Cardiac fibroblast (primary cell): ENCODE results near the gene MED12L.

Source experiments
- DNase-seq, 2 donors: peaks; one replicate each; pipeline versions ENCODE4 v3.0.0 to v3.0.0-alpha.2; 2010; ENCODE audit warnings: low read depth in 2 of 2
- H3K4me3 ChIP-seq, 2 donors: replicated peaks in 1 of 2; 1 replicate in 1 of 2; 2 replicates in 1 of 2; pipeline ENCODE4 v1.5.1; 2011; ENCODE audit warnings: low read depth in 2 of 2, low read length in 2 of 2, mild to moderate bottlenecking in 2 of 2, moderate library complexity in 1 of 2
- CTCF ChIP-seq: IDR thresholded peaks from one replicate; pipeline ENCODE4 v1.5.1; 2011; ENCODE audit warnings: low read depth, mild to moderate bottlenecking, low read length, inconsistent platforms

MED12L gene

GRCh38 chr3:151130428-151130827 lies 45.0 kb downstream of the MED12L start:
- no peak overlapping the region for H3K4me3 ChIP-seq
- no peak for DNase-seq
- no peak for TF ChIP-seq CTCF

- no peak for TF ChIP-seq CTCF
- H3K4me3 ChIP-seq, result no peak overlapping the region
- DNase-seq, result no peak
Measured at GRCh38 chr3:151133175-151133574, 47.7 kb downstream of the MED12L start.

DNA sequence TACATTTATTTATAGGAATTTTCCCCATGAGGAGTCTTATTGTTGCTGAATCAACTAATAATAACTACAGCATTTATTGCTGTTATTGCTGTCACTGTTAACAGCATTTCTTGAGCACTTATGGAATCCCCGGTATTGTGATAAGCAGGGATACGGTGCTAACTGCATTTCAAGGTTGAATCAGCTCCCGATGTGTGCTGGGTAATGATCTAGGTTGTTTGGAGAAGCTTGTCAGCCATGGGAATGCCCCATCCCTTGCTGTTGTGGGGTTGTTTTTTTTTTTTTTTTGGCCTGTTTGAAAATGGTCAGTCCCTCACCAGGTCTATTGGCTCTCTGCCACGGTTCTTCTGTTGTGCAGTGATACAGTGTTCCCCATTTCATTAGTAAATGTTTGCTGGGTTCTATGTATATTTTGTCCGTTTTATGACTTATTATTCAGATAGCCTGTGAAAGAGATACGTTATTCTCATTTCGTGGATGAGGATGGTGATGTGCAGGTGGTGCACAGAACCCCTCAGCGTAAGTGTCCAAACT lies 48.5 kb downstream of the MED12L start:
- TF ChIP-seq CTCF, result no peak
- no peak for DNase-seq

GRCh38 chr3:151135541-151136337 lies 50.3 kb downstream of the MED12L start:
- DNase-seq, result no peak
- TF ChIP-seq CTCF, result no peak
- H3K4me3 ChIP-seq, result no peak overlapping the region

More for the DNA sequence above, 48.5 kb downstream of the MED12L start:
- no peak overlapping the region for H3K4me3 ChIP-seq

DNA sequence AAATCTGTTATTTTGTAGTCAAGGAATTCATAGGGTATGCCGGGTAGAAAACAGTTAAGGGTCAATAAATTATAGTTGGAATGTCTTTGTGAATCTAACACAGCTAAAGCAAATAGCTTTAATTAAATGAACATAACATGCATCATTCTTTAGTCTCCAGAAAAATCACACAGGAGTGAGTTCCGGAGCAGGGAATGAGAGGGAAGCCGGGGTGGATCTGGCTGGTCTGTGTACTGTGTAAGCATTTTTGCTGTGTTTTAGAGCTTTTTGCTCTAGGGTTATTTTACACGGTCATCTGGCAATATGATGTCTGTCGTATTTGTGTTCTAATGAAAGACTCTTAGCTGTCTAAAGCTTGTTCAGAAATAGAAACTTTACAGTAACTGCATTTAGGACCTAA lies 57.5 kb downstream of the MED12L start:
- TF ChIP-seq CTCF, result no peak
- H3K4me3 ChIP-seq, result no peak overlapping the region
- DNase-seq, result no peak

DNA sequence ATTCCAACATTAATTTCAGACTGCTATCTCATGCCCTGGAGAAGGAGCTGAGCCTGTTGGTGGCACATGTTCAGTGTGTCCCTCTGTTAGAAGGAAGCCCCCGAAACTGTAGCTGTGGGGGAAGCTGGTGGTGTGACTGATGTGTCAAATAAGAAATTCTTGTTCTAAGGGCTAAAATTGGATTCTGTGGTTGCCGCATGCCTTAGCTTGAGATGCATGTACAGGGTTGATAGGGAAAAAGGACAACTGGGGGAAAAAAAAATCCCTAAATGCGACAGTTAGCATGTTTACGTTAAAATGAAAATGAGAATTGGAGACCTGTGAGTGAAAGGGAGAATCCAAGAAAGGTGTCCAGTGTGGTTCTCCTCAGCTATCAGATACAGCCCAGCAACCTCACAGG lies 58.6 kb downstream of the MED12L start:
- DNase-seq, result no peak
- no peak for TF ChIP-seq CTCF
- H3K4me3 ChIP-seq, result no peak overlapping the region
